ENCODE measurements around the gene TRIM28. TPM values are rescaled to one million over a fixed set of nuclear protein-coding genes. Genes with fewer than 3 reads are reported as not detected.

The TRIM28 gene
- total RNA-seq, 1 donor from 2014 or later, result 407 TPM

DNA sequence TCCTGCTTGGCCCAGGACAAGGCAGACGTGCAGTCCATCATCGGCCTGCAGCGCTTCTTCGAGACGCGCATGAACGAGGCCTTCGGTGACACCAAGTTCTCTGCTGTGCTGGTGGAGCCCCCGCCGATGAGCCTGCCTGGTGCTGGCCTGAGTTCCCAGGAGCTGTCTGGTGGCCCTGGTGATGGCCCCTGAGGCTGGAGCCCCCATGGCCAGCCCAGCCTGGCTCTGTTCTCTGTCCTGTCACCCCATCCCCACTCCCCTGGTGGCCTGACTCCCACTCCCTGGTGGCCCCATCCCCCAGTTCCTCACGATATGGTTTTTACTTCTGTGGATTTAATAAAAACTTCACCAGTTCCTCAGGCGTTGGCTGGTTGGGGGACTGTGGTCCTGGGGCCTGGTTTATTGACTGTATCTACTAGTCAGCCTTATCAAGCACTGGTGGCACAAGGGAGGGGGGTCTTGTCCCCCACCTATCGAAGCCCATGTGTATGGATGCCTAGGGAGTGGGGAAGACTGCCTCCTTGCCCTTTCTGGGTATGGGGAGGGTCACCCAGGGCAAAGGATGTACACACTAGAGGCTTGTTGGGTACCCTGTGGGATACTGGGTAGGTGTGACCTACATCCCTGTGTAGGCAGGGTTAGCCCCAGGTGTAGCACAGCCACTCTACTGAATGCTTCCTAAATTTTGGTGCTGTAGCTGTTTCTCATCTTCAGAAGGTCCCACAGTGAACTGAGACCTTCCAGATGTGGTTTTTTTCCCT is 6.7 kb downstream of the TRIM28 start:
- intact Hi-C loops (cut with micrococcal nuclease), result no loop called here
- Mint-ChIP-seq H3K27me3 (no peaks in the 10 kb centered on the region), H3K4me1 (peaks cover 37% of the 10 kb centered on the region), H3K36me3 (ENCODE audit: low read depth) (peaks cover 89% of the 10 kb centered on the region), H3K27ac (no peak overlapping the region), H3K9me3 (no peaks in the 10 kb centered on the region), H3K4me3 (no peak overlapping the region)
- TF ChIP-seq, protein P1, sequence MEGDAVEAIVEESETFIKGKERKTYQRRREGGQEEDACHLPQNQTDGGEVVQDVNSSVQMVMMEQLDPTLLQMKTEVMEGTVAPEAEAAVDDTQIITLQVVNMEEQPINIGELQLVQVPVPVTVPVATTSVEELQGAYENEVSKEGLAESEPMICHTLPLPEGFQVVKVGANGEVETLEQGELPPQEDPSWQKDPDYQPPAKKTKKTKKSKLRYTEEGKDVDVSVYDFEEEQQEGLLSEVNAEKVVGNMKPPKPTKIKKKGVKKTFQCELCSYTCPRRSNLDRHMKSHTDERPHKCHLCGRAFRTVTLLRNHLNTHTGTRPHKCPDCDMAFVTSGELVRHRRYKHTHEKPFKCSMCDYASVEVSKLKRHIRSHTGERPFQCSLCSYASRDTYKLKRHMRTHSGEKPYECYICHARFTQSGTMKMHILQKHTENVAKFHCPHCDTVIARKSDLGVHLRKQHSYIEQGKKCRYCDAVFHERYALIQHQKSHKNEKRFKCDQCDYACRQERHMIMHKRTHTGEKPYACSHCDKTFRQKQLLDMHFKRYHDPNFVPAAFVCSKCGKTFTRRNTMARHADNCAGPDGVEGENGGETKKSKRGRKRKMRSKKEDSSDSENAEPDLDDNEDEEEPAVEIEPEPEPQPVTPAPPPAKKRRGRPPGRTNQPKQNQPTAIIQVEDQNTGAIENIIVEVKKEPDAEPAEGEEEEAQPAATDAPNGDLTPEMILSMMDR (IDR thresholded peaks at IDR 0.05), result no peak
- DNase-seq (no peak), ATAC-seq (ENCODE audit: low read depth) (no peak)
- ChIA-PET POLR2A (interaction anchor here (0.6 to 1.8 kb wide), 3 partner anchors 9 to 86 kb away, joined by 3 to 6 read pairs (median 4); no protein-coding TSS in a partner anchor), CTCF (no interaction called here)

DNA sequence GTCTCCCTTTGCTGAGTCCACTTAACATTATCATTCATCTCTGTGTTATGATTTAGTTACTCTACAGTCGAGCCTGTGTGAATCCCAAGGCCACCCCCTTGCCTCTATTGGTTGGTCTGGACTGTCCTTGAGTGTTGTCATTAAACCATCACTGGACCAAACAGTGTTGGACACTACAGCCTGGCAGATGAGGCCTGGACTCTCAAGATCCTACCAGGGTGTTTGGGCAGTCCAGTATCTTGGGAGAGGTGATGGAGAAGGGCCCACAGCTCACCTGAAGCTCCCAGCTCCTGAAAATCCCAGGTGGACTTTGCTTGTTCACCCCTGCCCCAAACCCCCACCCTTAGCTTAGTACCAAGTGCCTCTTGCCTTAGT is 7.2 kb downstream of the TRIM28 start:
- no peak for DNase-seq
- CTCF ChIA-PET, result no interaction called here
- peaks cover 89% of the 10 kb centered on the region for H3K36me3 Mint-ChIP-seq (ENCODE audit: low read depth)

DNA sequence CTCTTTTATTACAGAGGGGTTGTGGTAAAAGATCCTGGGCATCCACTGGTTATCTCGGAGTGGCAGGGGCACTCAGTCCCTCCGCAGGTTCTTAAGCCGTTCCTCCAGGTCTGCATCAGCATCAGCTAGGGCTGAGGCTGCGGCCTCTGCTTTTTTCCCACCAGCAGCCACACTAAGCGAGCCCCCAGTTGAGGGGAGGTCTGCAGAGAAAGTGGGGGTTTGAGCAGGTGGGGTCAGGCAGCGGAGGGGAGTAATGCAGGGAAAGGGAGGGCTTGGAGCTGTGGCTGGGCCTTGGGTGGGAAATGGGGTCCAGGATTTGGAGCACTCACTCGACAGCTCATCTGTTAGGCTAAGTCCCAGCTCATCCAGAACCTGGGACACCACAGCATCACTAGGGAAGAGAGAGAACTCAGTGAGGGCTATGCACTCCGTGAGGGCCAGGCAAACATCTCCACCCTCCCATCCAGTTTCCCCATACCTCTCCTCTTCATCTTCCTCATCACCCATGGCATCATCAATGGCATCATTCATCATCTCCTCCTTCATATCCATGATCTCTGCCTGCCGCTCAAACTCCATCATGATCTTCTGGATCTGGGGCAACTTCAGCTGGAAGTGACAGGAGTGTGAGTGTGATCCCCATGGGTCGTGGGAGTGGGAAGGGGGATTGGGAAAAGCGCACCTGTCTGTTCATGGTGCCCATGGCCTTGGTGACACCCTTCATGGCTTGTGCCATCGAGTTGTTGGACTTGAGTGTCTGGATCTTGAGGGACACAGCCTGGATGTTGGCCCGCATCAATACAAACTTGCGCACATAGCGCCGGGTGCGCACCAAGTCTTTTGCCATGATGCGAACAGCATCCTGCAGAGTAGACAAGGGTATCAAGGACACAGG is 8.0 kb downstream of the TRIM28 start:
- CTCF ChIA-PET, result no interaction called here
- H3K27me3 Mint-ChIP-seq, result no peaks in the 10 kb centered on the region
- ATAC-seq (ENCODE audit: low read depth) (no peak), DNase-seq (no peak)
- H3K36me3 Mint-ChIP-seq (ENCODE audit: low read depth), result peaks cover 89% of the 10 kb centered on the region
- H3K9me3 Mint-ChIP-seq, result no peaks in the 10 kb centered on the region
- intact Hi-C loops (cut with micrococcal nuclease), result no loop called here
- TF ChIP-seq, protein P1 (IDR thresholded peaks at IDR 0.05), result no peak
- peaks cover 36% of the 10 kb centered on the region for H3K4me1 Mint-ChIP-seq
- H3K4me3 Mint-ChIP-seq, result no peak overlapping the region
- POLR2A ChIA-PET, result interaction anchor here (0.7 to 3.8 kb wide), 3 partner anchors 7 to 82 kb away, joined by 3 to 78 read pairs (median 6); partner anchors contain the start of genes TRIM28 and ZBTB45
- no peak overlapping the region for H3K27ac Mint-ChIP-seq

More for the DNA sequence above, 7.2 kb downstream of the TRIM28 start:
- no peaks in the 10 kb centered on the region for H3K9me3 Mint-ChIP-seq
- POLR2A ChIA-PET, result interaction anchor here (0.7 to 1.2 kb wide), 3 partner anchors 9 to 81 kb away, joined by 3 to 6 read pairs (median 4); partner anchors contain the start of gene ZBTB45
- ATAC-seq (ENCODE audit: low read depth), result no peak
- TF ChIP-seq, protein P1 (IDR thresholded peaks at IDR 0.05), result no peak
- H3K27me3 Mint-ChIP-seq, result no peaks in the 10 kb centered on the region
- H3K27ac Mint-ChIP-seq, result peak overlapping the region; percentile 41
- intact Hi-C loops (cut with micrococcal nuclease), result no loop called here
- H3K4me3 Mint-ChIP-seq, result no peak overlapping the region
- peaks cover 36% of the 10 kb centered on the region for H3K4me1 Mint-ChIP-seq

DNA sequence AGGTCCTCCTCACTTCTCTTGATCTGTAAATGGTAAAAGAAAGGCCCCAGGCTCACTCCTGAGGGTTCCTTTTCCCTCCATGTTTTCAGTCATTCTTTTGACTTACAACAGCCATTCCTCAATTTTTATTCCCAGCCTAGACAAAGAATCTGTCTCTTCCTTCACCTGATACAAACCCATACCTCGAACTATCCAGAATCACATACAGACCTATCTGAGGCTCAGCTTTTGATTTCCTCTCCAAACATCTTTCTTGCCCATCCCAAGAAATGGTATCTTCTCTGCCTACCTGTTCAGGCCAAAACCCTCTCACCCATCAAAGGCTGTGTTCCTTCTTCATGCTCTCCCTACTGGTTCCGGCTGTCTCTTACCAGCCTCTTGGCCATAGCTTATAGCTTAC is 8.8 kb downstream of the TRIM28 start:
- Mint-ChIP-seq H3K4me1 (peaks cover 42% of the 10 kb centered on the region), H3K4me3 (no peak overlapping the region), H3K36me3 (ENCODE audit: low read depth) (peaks cover 88% of the 10 kb centered on the region), H3K27me3 (no peaks in the 10 kb centered on the region), H3K27ac (peak overlapping the region; percentile 8), H3K9me3 (no peaks in the 10 kb centered on the region)
- intact Hi-C loops (cut with micrococcal nuclease), result no loop called here
- ChIA-PET POLR2A (interaction anchor here (0.6 to 3.8 kb wide), 3 partner anchors 8 to 31 kb away, joined by 4 to 78 read pairs (median 24); partner anchors contain the start of genes MZF1 and TRIM28), CTCF (no interaction called here)
- DNase-seq, result no peak
- no peak for ATAC-seq (ENCODE audit: low read depth)
- TF ChIP-seq, protein P1 (IDR thresholded peaks at IDR 0.05), result no peak
